Measurements from ENCODE around the gene TOPORS. TPM values are rescaled to one million over a fixed set of nuclear protein-coding genes. Genes with fewer than 3 reads are reported as not detected.
"Not testable (repeated sequence)": the region's sequence is repeated elsewhere in the genome, so short reads cannot be mapped to it uniquely, and the experiment has no call there.

Gene TOPORS
- total and polyA plus RNA-seq, 4 donors, result 7.8 to 17.0 (median 12.8) TPM

- DNase-seq, result peak; percentile 49 to 77
- H3K27ac ChIP-seq (ENCODE audit: low read depth in 1 of 2, low read length in 2 of 2), result peak overlapping the region; percentile 78 to 90
- intact Hi-C loops (cut with DNase I), result loop anchor here in 1 of 2 donors (2.0 kb wide), 2 partner anchors 21 to 25 kb away; partner anchors contain the start of genes NDUFB6 and RIGI
Observed at GRCh38 chr9:32551276-32552051, 922 bp downstream of the TOPORS start.

DNA sequence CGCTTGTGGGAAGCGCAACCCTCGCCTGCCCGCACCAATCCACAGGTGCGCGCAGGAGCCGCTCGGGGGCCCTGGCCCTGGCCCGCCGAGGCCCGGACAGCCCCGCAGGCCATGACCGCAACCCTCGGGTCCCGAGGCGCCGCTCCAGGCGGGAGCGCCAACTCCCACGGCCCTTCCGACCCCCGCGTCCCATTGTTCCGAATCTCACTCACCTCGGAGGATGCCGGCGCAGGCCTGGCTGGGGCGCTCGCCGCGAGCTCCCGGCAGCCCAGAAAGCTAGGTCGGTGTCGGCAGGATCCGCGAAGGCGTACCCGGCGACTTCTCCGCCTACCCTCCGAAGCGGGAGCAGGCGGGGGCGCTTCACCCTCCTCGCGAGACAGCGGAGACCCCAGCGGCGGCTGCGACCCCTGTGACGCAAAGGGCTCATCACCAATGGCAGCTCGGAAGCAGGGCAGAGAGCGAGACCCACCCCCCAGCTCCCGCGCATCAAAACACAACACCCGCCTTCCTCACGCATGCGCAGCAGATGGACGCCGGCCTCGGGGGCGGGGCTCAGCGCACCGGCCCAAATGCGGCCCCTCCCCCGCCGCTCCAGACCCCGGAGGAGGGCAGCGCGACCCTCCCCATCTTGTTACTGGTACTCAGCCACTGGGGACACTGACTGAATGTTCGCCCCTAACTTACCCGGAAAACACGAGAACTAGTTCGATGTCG, 1.7 kb downstream of the TOPORS start:
- Histone ChIP-seq H3K27ac (ENCODE audit: low read depth in 1 of 2, low read length in 2 of 2) (peak overlapping the region; percentile 71 to 90), H3K4me3 (ENCODE audit: low read length in 2 of 2) (peak overlapping the region; percentile 66 to 85), H3K4me1 (ENCODE audit: control insufficient read depth in 1 of 2, insufficient read depth in 2 of 2, low read length in 2 of 2) (no peaks in the 10 kb centered on the region), H3K9me3 (ENCODE audit: control insufficient read depth, low read length) (no peaks in the 10 kb centered on the region), H3K36me3 (ENCODE audit: control insufficient read depth in 1 of 2, insufficient read depth in 2 of 2, low read length in 1 of 2) (no peaks in the 10 kb centered on the region), H3K27me3 (ENCODE audit: control insufficient read depth in 1 of 2, insufficient read depth in 2 of 2, low read length in 1 of 2) (no peaks in the 10 kb centered on the region)
- WGBS, 2 donors, result 0% methylated on average over 74 to 75 of the region's 75 CpGs
- DNase-seq (peak; percentile 95 to 97), ATAC-seq (ENCODE audit: low FRiP score) (peak; percentile 94)
- intact Hi-C loops (cut with DNase I), result loop anchor here in 1 of 2 donors (2.0 kb wide), 2 partner anchors 22 to 24 kb away; partner anchors contain the start of genes NDUFB6 and RIGI

More at GRCh38 chr9:32551276-32552051, 922 bp downstream of the TOPORS start:
- 0% methylated on average over 36 of the region's 36 CpGs for WGBS, 2 donors
- peak overlapping the region; percentile 66 to 85 for H3K4me3 ChIP-seq (ENCODE audit: low read length in 2 of 2)
- peak; percentile 55 for ATAC-seq (ENCODE audit: low FRiP score)
- no peaks in the 10 kb centered on the region for H3K4me1 ChIP-seq (ENCODE audit: control insufficient read depth in 1 of 2, insufficient read depth in 2 of 2, low read length in 2 of 2)
- H3K36me3 ChIP-seq (ENCODE audit: control insufficient read depth in 1 of 2, insufficient read depth in 2 of 2, low read length in 1 of 2), result no peaks in the 10 kb centered on the region
- no peaks in the 10 kb centered on the region for H3K9me3 ChIP-seq (ENCODE audit: control insufficient read depth, low read length)
- no peaks in the 10 kb centered on the region for H3K27me3 ChIP-seq (ENCODE audit: control insufficient read depth in 1 of 2, insufficient read depth in 2 of 2, low read length in 1 of 2)

DNA sequence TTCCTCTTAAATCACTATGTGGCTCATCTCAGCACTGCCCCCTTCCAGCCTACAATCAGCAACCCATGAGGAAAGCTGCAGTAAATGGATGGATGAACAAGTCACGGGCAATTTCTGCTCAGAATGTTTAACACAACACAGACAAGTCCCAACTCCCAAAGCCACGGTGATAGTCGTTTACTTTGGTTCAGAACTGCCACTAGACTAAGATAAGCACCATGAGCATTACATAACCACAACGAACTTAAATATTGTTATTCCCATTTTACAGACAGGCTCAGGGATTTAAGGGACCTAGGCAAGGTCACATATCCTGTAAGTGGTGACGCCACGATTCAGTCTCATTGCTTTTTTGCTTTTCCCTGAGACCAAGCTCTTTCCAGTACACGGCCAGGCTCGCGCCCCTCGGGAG, 2.2 kb downstream of the TOPORS start:
- no peaks in the 10 kb centered on the region for H3K4me1 ChIP-seq (ENCODE audit: control insufficient read depth in 1 of 2, insufficient read depth in 2 of 2, low read length in 2 of 2)
- intact Hi-C loops (cut with DNase I), result loop anchor here in 1 of 2 donors (2.0 kb wide), 2 partner anchors 23 kb away; partner anchors contain the start of genes NDUFB6 and RIGI
- WGBS, 2 donors, result 0 to 1% methylated on average over 10 of the region's 10 CpGs

DNA sequence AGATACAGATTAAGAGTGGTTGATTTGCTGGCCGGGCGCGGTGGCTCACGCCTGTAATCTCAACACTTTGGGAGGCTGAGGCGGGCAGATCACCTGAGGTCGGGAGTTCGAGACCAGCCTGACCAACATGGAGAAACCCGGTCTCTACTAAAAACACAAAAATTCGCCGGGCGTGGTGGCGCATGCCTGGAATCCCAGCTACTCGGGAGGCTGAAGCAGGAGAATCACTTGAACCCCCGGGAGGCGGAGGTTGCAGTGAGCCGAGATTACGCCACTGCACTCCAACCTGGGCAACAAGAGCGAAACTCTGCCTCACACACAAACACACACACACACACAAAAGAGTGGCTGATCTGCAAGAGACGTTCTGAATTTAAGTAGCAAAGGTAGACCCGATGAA, 4.2 kb downstream of the TOPORS start:
- H3K27ac ChIP-seq (ENCODE audit: low read depth in 1 of 2, low read length in 2 of 2); H3K27me3 ChIP-seq (ENCODE audit: control insufficient read depth in 1 of 2, insufficient read depth in 2 of 2, low read length in 1 of 2); intact Hi-C loops (cut with DNase I); ATAC-seq (ENCODE audit: low FRiP score); H3K4me3 ChIP-seq (ENCODE audit: low read length in 2 of 2); H3K4me1 ChIP-seq (ENCODE audit: control insufficient read depth in 1 of 2, insufficient read depth in 2 of 2, low read length in 2 of 2); DNase-seq; H3K9me3 ChIP-seq (ENCODE audit: control insufficient read depth, low read length); H3K36me3 ChIP-seq (ENCODE audit: control insufficient read depth in 1 of 2, insufficient read depth in 2 of 2, low read length in 1 of 2): not testable (repeated sequence)
- WGBS, 2 donors, result 97% methylated on average over 18 to 20 of the region's 20 CpGs

More for the DNA sequence above, 2.2 kb downstream of the TOPORS start:
- peak overlapping the region; percentile 36 to 85 for H3K4me3 ChIP-seq (ENCODE audit: low read length in 2 of 2)
- H3K27ac ChIP-seq (ENCODE audit: low read depth in 1 of 2, low read length in 2 of 2), result peak overlapping the region; percentile 39 to 71
- ATAC-seq (ENCODE audit: low FRiP score) (no peak), DNase-seq (no peak)
- H3K27me3 ChIP-seq (ENCODE audit: control insufficient read depth in 1 of 2, insufficient read depth in 2 of 2, low read length in 1 of 2), result no peaks in the 10 kb centered on the region
- no peaks in the 10 kb centered on the region for H3K36me3 ChIP-seq (ENCODE audit: control insufficient read depth in 1 of 2, insufficient read depth in 2 of 2, low read length in 1 of 2)
- H3K9me3 ChIP-seq (ENCODE audit: control insufficient read depth, low read length), result no peaks in the 10 kb centered on the region

- H3K9me3 ChIP-seq (ENCODE audit: control insufficient read depth, low read length), result peaks cover 2% of the 10 kb centered on the region
- WGBS, 2 donors, result 93 to 94% methylated on average over 1 of the region's 1 CpG
- no peak for DNase-seq
Observed at GRCh38 chr9:32545884-32546283, 6.5 kb downstream of the TOPORS start.

GRCh38 chr9:32543047-32543446, 9.3 kb downstream of the TOPORS start:
- Histone ChIP-seq H3K36me3 (ENCODE audit: control insufficient read depth in 1 of 2, insufficient read depth in 2 of 2, low read length in 1 of 2) (peaks cover 4 to 7% of the 10 kb centered on the region in 2 donors), H3K4me3 (ENCODE audit: low read length in 2 of 2) (no peak overlapping the region), H3K9me3 (ENCODE audit: control insufficient read depth, low read length) (peaks cover 2% of the 10 kb centered on the region), H3K4me1 (ENCODE audit: control insufficient read depth in 1 of 2, insufficient read depth in 2 of 2, low read length in 2 of 2) (no peaks in the 10 kb centered on the region), H3K27ac (ENCODE audit: low read depth in 1 of 2, low read length in 2 of 2) (no peak overlapping the region), H3K27me3 (ENCODE audit: control insufficient read depth in 1 of 2, insufficient read depth in 2 of 2, low read length in 1 of 2) (no peaks in the 10 kb centered on the region)
- WGBS, 2 donors, result 91 to 95% methylated on average over 4 of the region's 4 CpGs
- ATAC-seq (ENCODE audit: low FRiP score) (no peak), DNase-seq (no peak)
- intact Hi-C loops (cut with DNase I), result no loop called here

More at GRCh38 chr9:32545884-32546283, 6.5 kb downstream of the TOPORS start:
- Histone ChIP-seq H3K27me3 (ENCODE audit: control insufficient read depth in 1 of 2, insufficient read depth in 2 of 2, low read length in 1 of 2) (no peaks in the 10 kb centered on the region), H3K36me3 (ENCODE audit: control insufficient read depth in 1 of 2, insufficient read depth in 2 of 2, low read length in 1 of 2) (peaks cover 4 to 7% of the 10 kb centered on the region in 2 donors), H3K27ac (ENCODE audit: low read depth in 1 of 2, low read length in 2 of 2) (no peak overlapping the region), H3K4me1 (ENCODE audit: control insufficient read depth in 1 of 2, insufficient read depth in 2 of 2, low read length in 2 of 2) (no peaks in the 10 kb centered on the region), H3K4me3 (ENCODE audit: low read length in 2 of 2) (no peak overlapping the region)
- intact Hi-C loops (cut with DNase I), result no loop called here
- no peak for ATAC-seq (ENCODE audit: low FRiP score)

- DNase-seq, result no peak
- H3K9me3 ChIP-seq (ENCODE audit: control insufficient read depth, low read length), result no peaks in the 10 kb centered on the region
- no peak for ATAC-seq (ENCODE audit: low FRiP score)
- intact Hi-C loops (cut with DNase I), result no loop called here
- H3K4me1 ChIP-seq (ENCODE audit: control insufficient read depth in 1 of 2, insufficient read depth in 2 of 2, low read length in 2 of 2), result no peaks in the 10 kb centered on the region
- H3K4me3 ChIP-seq (ENCODE audit: low read length in 2 of 2), result no peak overlapping the region
- WGBS, 2 donors, result 95 to 98% methylated on average over 4 of the region's 4 CpGs
- peaks cover 0 to 1% of the 10 kb centered on the region in 2 donors for H3K36me3 ChIP-seq (ENCODE audit: control insufficient read depth in 1 of 2, insufficient read depth in 2 of 2, low read length in 1 of 2)
- H3K27ac ChIP-seq (ENCODE audit: low read depth in 1 of 2, low read length in 2 of 2), result no peak overlapping the region
- no peaks in the 10 kb centered on the region for H3K27me3 ChIP-seq (ENCODE audit: control insufficient read depth in 1 of 2, insufficient read depth in 2 of 2, low read length in 1 of 2)
Observed at GRCh38 chr9:32533816-32534215, 18.6 kb downstream of the TOPORS start.

- Histone ChIP-seq H3K9me3 (ENCODE audit: control insufficient read depth, low read length) (no peaks in the 10 kb centered on the region), H3K27me3 (ENCODE audit: control insufficient read depth in 1 of 2, insufficient read depth in 2 of 2, low read length in 1 of 2) (no peaks in the 10 kb centered on the region), H3K4me1 (ENCODE audit: control insufficient read depth in 1 of 2, insufficient read depth in 2 of 2, low read length in 2 of 2) (no peaks in the 10 kb centered on the region), H3K4me3 (ENCODE audit: low read length in 2 of 2) (no peak overlapping the region), H3K27ac (ENCODE audit: low read depth in 1 of 2, low read length in 2 of 2) (no peak overlapping the region), H3K36me3 (ENCODE audit: control insufficient read depth in 1 of 2, insufficient read depth in 2 of 2, low read length in 1 of 2) (peaks cover 0 to 1% of the 10 kb centered on the region in 2 donors)
- intact Hi-C loops (cut with DNase I), result no loop called here
- ATAC-seq (ENCODE audit: low FRiP score) (no peak), DNase-seq (no peak)
- 95 to 98% methylated on average over 6 of the region's 6 CpGs for WGBS, 2 donors
Observed at GRCh38 chr9:32533336-32533735, 19.1 kb downstream of the TOPORS start.
